OCI-LY7 (cell line): ENCODE results near the gene CEP162. TPM values are rescaled to one million over a fixed set of nuclear protein-coding genes. Genes with fewer than 3 reads are reported as not detected.
"Not testable (repeated sequence)": the region's sequence is repeated elsewhere in the genome, so short reads cannot be mapped to it uniquely, and the experiment has no call there.

Experiments
- BruUV-seq: library from RNA; stranded (reverse); fragments of 400-500 nt; replicated peaks from 2 replicates; lab custom pipeline; 2021; lab: Mats Ljungman, UMichigan
- CTCF ChIA-PET: fragments of 300-600 bp; sonication (Branson Sonifier 250); formaldehyde crosslinking; loops from one replicate; lab custom pipeline; 2022; ENCODE audit warnings: antibody characterized with exemption; ENCODE audit not compliant: unreplicated experiment; lab: Charles Lee
- POLR2A ChIA-PET: fragments of 300-600 bp; sonication (Branson Sonifier 250); formaldehyde crosslinking; loops from one replicate; lab custom pipeline; 2022; ENCODE audit warnings: antibody characterized with exemption; lab: Charles Lee
- DNase-seq: peaks from one replicate; pipeline ENCODE4 v3.0.0-alpha.2; 2015; ENCODE audit warnings: low spot score
- H2AFZ ChIP-seq: fragments of 200-600 bp; sonication (generic), shearing (Covaris generic); 2 replicates; pipeline ENCODE4 v1.6.1; 2014; ENCODE audit warnings: mild to moderate bottlenecking, antibody characterized with exemption, low read length, moderate library complexity
- H3K27ac ChIP-seq: fragments of 200-600 bp; sonication (generic); 2 replicates; pipeline ENCODE4 v1.5.1; 2014; ENCODE audit warnings: mixed run types, low read depth, mild to moderate bottlenecking, moderate library complexity, low read length, inconsistent platforms; ENCODE audit not compliant: poor library complexity, severe bottlenecking
- H3K36me3 ChIP-seq: fragments of 200-600 bp; sonication (generic); 2 replicates; pipeline ENCODE4 v1.6.1; 2014; ENCODE audit warnings: mild to moderate bottlenecking, antibody characterized with exemption, low read length, moderate library complexity, mixed read lengths; ENCODE audit not compliant: insufficient read depth
- H3K4me1 ChIP-seq: fragments of 200-600 bp; sonication (generic); 2 replicates; pipeline ENCODE4 v1.5.1; 2014; ENCODE audit warnings: mild to moderate bottlenecking, low read length; ENCODE audit not compliant: insufficient read depth, poor library complexity, severe bottlenecking
- H3K4me2 ChIP-seq: fragments of 200-600 bp; sonication (generic); 2 replicates; pipeline ENCODE4 v1.6.1; 2014; ENCODE audit warnings: mild to moderate bottlenecking, low read length
- H3K4me3 ChIP-seq: fragments of 200-600 bp; sonication (generic); 2 replicates; pipeline ENCODE4 v1.5.1; 2014; ENCODE audit warnings: mild to moderate bottlenecking, low read depth, low read length; ENCODE audit not compliant: poor library complexity, severe bottlenecking
- H3K79me2 ChIP-seq: fragments of 200-600 bp; sonication (generic); 2 replicates; pipeline ENCODE4 v1.6.1; 2016; ENCODE audit warnings: low read depth, mild to moderate bottlenecking, low read length, moderate library complexity, mixed read lengths; ENCODE audit not compliant: insufficient read depth
- H3K9me2 ChIP-seq: fragments of 200-600 bp; sonication (generic); 2 replicates; pipeline ENCODE4 v1.6.1; 2016; ENCODE audit warnings: mild to moderate bottlenecking, low read length, mixed read lengths; ENCODE audit not compliant: insufficient read depth
- H3K9me3 ChIP-seq: fragments of 200-600 bp; sonication (generic); 2 replicates; pipeline ENCODE4 v1.6.1; 2014; ENCODE audit warnings: mild to moderate bottlenecking, mixed run types, low read length, mixed read lengths
- H4K20me1 ChIP-seq: fragments of 200-600 bp; sonication (generic); 2 replicates; pipeline ENCODE4 v1.6.1; 2014; ENCODE audit warnings: mild to moderate bottlenecking, antibody characterized with exemption, low read length, moderate library complexity, mixed read lengths; ENCODE audit not compliant: insufficient read depth
- EZH2phosphoT487 ChIP-seq: fragments of 200-600 bp; sonication (generic); IDR thresholded peaks from 2 replicates; pipeline ENCODE4 v1.6.1; 2018; ENCODE audit warnings: low read depth, borderline replicate concordance, mild to moderate bottlenecking, mixed run types, antibody characterized with exemption, low read length, moderate library complexity, mixed read lengths
- intact Hi-C: fragments of 100-400 bp; cut with micrococcal nuclease; formaldehyde crosslinking; loops from one replicate; pipeline ENCODE4 v1.10.0; 2022; ENCODE audit not compliant: unreplicated experiment
- total RNA-seq, 2 experiments: library from RNA; depleted of rRNA in 1 of 2; stranded (reverse); fragments of >200 nt in 1 of 2; shearing (Covaris generic) in 1 of 2; gene quantifications; 2 replicates each; pipeline ENCODE4 v1.2.3, GENCODE V29; 2014 to 2022
- TF ChIP-seq, protein P1 (sequence below): fragments of 200-600 bp; sonication (generic); conservative IDR thresholded peaks from 2 replicates; pipeline ENCODE4 v1.5.1; 2014; ENCODE audit warnings: mild to moderate bottlenecking, antibody characterized with exemption, low read length, moderate library complexity, mixed read lengths

Gene CEP162
- total RNA-seq, 2 experiments from 2014 or later, result 6.3 to 10.0 TPM

DNA sequence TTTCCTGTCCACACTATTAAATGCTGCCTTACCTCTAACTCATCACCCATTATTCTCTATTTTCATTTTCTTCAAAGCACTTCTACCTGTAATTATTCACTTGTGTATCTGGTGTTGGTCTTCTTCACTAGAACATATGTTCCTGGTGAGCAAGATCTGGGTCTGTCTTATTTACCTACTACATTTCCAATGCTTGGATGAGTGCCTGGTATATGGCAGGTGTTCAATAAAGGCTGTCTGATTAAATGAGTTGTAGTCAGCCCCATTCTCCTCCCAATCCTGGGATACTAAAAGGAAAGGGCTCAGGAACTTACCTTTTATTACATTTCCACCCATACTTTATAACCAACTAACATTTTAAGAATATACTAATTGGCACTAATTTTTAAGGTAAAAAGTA is 61.0 kb downstream of the CEP162 start:
- intact Hi-C loops, result no loop called here

DNA sequence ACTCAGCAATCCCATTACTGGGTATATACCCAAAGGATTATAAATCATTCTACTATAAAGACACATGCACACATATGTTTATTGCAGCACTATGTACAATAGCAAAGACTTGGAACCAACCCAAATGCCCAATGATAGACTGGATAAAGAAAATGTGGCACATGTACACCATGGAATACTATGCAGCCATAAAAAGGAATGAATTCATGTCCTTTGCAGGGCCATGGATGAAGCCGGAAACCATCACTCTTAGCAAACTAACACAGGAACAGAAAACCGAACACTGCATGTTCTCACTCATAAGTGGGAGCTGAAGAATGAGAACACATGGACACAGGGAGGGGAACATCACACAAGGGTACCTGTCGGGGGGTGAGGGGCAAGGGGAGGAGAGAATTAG is 63.1 kb downstream of the CEP162 start:
- H3K9me2 ChIP-seq, H3K79me2 ChIP-seq, H2AFZ ChIP-seq, DNase-seq, H3K27ac ChIP-seq, H3K4me3 ChIP-seq, CTCF ChIA-PET, intact Hi-C loops, H3K9me3 ChIP-seq, H3K4me1 ChIP-seq, H3K4me2 ChIP-seq, BruUV-seq, H4K20me1 ChIP-seq: not testable (repeated sequence)
- POLR2A ChIA-PET, result interaction anchor here (1.0 kb wide), 1 partner anchor 10 kb away, joined by 3 read pairs; no protein-coding TSS in a partner anchor
- peaks cover 10% of the 10 kb centered on the region for H3K36me3 ChIP-seq

More for the DNA sequence above, 61.0 kb downstream of the CEP162 start:
- Histone ChIP-seq H3K9me2 (no peaks in the 10 kb centered on the region), H3K27ac (no peak overlapping the region), H3K4me3 (no peak overlapping the region), H3K9me3 (no peaks in the 10 kb centered on the region), H3K36me3 (peaks cover 5% of the 10 kb centered on the region; the same call in 1 of the 2 replicates), H3K4me2 (no peak overlapping the region), H4K20me1 (no peaks in the 10 kb centered on the region), H3K79me2 (no peaks in the 10 kb centered on the region), H3K4me1 (no peaks in the 10 kb centered on the region), H2AFZ (no peak overlapping the region)
- ChIA-PET CTCF (no interaction called here), POLR2A (interaction anchor here (0.7 kb wide), 1 partner anchor 9 kb away, joined by 3 read pairs; no protein-coding TSS in a partner anchor)
- TF ChIP-seq, protein P1, sequence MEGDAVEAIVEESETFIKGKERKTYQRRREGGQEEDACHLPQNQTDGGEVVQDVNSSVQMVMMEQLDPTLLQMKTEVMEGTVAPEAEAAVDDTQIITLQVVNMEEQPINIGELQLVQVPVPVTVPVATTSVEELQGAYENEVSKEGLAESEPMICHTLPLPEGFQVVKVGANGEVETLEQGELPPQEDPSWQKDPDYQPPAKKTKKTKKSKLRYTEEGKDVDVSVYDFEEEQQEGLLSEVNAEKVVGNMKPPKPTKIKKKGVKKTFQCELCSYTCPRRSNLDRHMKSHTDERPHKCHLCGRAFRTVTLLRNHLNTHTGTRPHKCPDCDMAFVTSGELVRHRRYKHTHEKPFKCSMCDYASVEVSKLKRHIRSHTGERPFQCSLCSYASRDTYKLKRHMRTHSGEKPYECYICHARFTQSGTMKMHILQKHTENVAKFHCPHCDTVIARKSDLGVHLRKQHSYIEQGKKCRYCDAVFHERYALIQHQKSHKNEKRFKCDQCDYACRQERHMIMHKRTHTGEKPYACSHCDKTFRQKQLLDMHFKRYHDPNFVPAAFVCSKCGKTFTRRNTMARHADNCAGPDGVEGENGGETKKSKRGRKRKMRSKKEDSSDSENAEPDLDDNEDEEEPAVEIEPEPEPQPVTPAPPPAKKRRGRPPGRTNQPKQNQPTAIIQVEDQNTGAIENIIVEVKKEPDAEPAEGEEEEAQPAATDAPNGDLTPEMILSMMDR, result no peak
- no peak for TF ChIP-seq EZH2phosphoT487
- DNase-seq, result no peak
- BruUV-seq, result no TSS peak

DNA sequence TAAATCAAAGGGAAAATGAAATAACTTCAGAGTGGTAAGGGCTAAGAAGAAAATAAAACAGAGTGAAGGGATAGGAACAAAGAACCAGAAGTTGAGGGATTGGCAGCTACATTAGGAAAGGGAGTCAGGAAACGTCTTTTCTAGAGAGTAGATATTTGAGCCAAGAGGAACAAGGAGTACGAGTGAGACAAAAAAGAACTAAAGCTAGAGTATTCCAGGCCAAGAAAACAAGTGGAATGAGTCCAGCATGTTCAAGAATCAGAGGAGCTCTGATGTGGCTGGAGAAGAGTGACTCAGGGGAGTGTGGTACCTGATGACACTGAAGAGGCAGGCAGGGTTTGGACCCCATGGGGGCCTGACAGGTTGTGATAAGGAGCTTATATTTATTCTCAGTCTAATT is 66.3 kb downstream of the CEP162 start:
- intact Hi-C loops, result no loop called here
- Histone ChIP-seq H3K4me3 (no peak overlapping the region), H3K4me2 (no peak overlapping the region), H3K27ac (no peak overlapping the region), H3K36me3 (peaks cover 15% of the 10 kb centered on the region), H3K79me2 (no peaks in the 10 kb centered on the region), H3K9me3 (no peaks in the 10 kb centered on the region), H3K9me2 (no peaks in the 10 kb centered on the region), H3K4me1 (no peaks in the 10 kb centered on the region), H4K20me1 (no peaks in the 10 kb centered on the region), H2AFZ (no peak overlapping the region)
- TF ChIP-seq, protein P1, result no peak
- no peak for TF ChIP-seq EZH2phosphoT487
- no peak for DNase-seq
- BruUV-seq, result no TSS peak
- CTCF ChIA-PET, result no interaction called here
- POLR2A ChIA-PET, result interaction anchor here (1.1 to 1.2 kb wide), 2 partner anchors 9 to 11 kb away, joined by 3 to 4 read pairs; no protein-coding TSS in a partner anchor
